Neural progenitor cell (in vitro differentiated cells): ENCODE results near the gene CC2D2A. TPM values are rescaled to one million over a fixed set of nuclear protein-coding genes. Genes with fewer than 3 reads are reported as not detected.

Source experiments
- DNase-seq: peaks from one replicate; pipeline ENCODE4 v3.0.0-alpha.2; 2016; ENCODE audit warnings: low spot score
- H2AFZ ChIP-seq: fragments of 200-600 bp; sonication (generic); replicated peaks from 2 replicates; pipeline ENCODE4 v1.6.1; 2016; ENCODE audit warnings: antibody characterized with exemption
- H3F3A ChIP-seq: fragments of 200-600 bp; sonication (generic); 2 replicates; pipeline ENCODE4 v1.6.1; 2016; ENCODE audit warnings: antibody characterized with exemption, low read depth
- H3K27ac ChIP-seq: fragments of 200-600 bp; sonication (generic); 2 replicates; pipeline ENCODE4 v1.5.1; 2016; ENCODE audit warnings: mild to moderate bottlenecking
- H3K27me3 ChIP-seq: fragments of 200-600 bp; sonication (generic); 2 replicates; pipeline ENCODE4 v1.6.1; 2016; ENCODE audit warnings: mild to moderate bottlenecking, moderate library complexity
- H3K36me3 ChIP-seq: fragments of 200-600 bp; sonication (generic); 2 replicates; pipeline ENCODE4 v1.5.1; 2016
- H3K4me1 ChIP-seq: fragments of 200-600 bp; sonication (generic); 2 replicates; pipeline ENCODE4 v1.6.1; 2016; ENCODE audit warnings: mixed run types
- H3K4me2 ChIP-seq: fragments of 200-600 bp; sonication (generic); 2 replicates; pipeline ENCODE4 v1.6.1; 2016
- H3K4me3 ChIP-seq: fragments of 200-600 bp; sonication (generic); 2 replicates; pipeline ENCODE4 v1.5.1; 2016
- H3K79me2 ChIP-seq: fragments of 200-600 bp; sonication (generic); 2 replicates; pipeline ENCODE4 v1.6.1; 2016; ENCODE audit warnings: low read depth
- H3K9ac ChIP-seq: fragments of 200-600 bp; sonication (generic); 2 replicates; pipeline ENCODE4 v1.6.1; 2016
- H3K9me3 ChIP-seq: fragments of 200-600 bp; sonication (generic); 2 replicates; pipeline ENCODE4 v1.5.1; 2016; ENCODE audit warnings: low read depth
- H4K20me1 ChIP-seq: fragments of 200-600 bp; sonication (generic); 2 replicates; pipeline ENCODE4 v1.6.1; 2016; ENCODE audit warnings: low read depth
- H3K27ac Mint-ChIP-seq: 3 replicates; pipeline ENCODE4 v1.8.0; 2021; ENCODE audit warnings: mixed read lengths
- H3K27me3 Mint-ChIP-seq: 2 replicates; pipeline ENCODE4 v1.8.0; 2022; ENCODE audit warnings: low read depth, mild to moderate bottlenecking, inconsistent platforms, moderate library complexity, mixed read lengths; ENCODE audit not compliant: insufficient read depth
- H3K36me3 Mint-ChIP-seq: 3 replicates; pipeline ENCODE4 v1.8.0; 2021; ENCODE audit warnings: mixed read lengths
- H3K4me1 Mint-ChIP-seq: 3 replicates; pipeline ENCODE4 v1.8.0; 2021; ENCODE audit warnings: mixed read lengths
- H3K4me3 Mint-ChIP-seq: 3 replicates; pipeline ENCODE4 v1.8.0; 2021; ENCODE audit warnings: mild to moderate bottlenecking, moderate library complexity, mixed read lengths
- H3K9me3 Mint-ChIP-seq: 3 replicates; pipeline ENCODE4 v1.8.0; 2020; ENCODE audit warnings: mixed read lengths
- EZH2 ChIP-seq: fragments of 200-600 bp; sonication (generic); IDR thresholded peaks from 2 replicates; pipeline ENCODE4 v1.6.1; 2017; ENCODE audit warnings: antibody characterized with exemption, mild to moderate bottlenecking, moderate library complexity
- EZH2phosphoT487 ChIP-seq: fragments of 200-600 bp; sonication (generic); IDR thresholded peaks from 2 replicates; pipeline ENCODE4 v1.6.1; 2017; ENCODE audit warnings: antibody characterized with exemption
- total RNA-seq: library from RNA; depleted of rRNA; stranded (reverse); fragments of >200 nt; gene quantifications from 2 replicates; pipeline ENCODE4 v1.2.3, GENCODE V29; 2015; ENCODE audit warnings: low replicate concordance
- TF ChIP-seq, protein P1 (sequence below): fragments of 200-600 bp; sonication (generic); IDR thresholded peaks from 2 replicates; pipeline ENCODE4 v1.5.1; 2017; ENCODE audit warnings: antibody characterized with exemption, mild to moderate bottlenecking

The CC2D2A gene
- total RNA-seq, 1 donor from 2014 or later = 40.0 TPM

DNA sequence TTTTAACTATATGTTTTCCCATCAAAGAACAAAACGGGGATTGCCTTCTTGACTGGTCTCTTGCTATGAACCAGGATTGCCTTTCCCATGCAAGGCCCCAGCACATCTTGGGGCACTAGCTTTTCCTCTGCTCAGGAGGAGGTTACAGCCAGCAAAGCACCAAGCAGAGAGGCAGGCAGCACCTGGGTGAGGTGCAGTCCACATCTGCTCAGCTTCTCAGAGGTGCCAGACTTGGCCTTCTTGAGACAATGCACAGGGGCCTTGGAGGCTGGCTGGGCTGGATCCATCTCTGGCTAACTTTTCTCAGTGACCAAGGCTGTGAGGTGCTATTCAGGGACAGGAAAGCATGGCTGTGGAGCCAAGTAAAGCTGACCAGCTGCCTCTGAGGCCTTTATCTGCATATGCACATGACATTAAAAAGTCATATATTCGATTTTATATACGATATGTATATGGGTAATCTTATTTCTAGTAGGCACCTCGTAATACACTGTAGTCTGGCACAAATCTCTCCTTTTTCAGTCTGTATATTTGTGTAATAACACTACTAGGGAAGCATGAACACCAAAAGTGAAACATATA is 86.9 kb downstream of the CC2D2A start:
- H2AFZ ChIP-seq = no peak overlapping the region
- peaks cover 7% of the 10 kb centered on the region for H3K4me1 ChIP-seq
- no peaks in the 10 kb centered on the region for H3K9me3 Mint-ChIP-seq
- H3K4me1 Mint-ChIP-seq = peaks cover 8% of the 10 kb centered on the region
- DNase-seq = no peak
- H3K27ac ChIP-seq = no peak overlapping the region
- H3K9ac ChIP-seq = no peak overlapping the region
- TF ChIP-seq EZH2phosphoT487 (no peak), EZH2 (no peak)
- TF ChIP-seq, protein P1, sequence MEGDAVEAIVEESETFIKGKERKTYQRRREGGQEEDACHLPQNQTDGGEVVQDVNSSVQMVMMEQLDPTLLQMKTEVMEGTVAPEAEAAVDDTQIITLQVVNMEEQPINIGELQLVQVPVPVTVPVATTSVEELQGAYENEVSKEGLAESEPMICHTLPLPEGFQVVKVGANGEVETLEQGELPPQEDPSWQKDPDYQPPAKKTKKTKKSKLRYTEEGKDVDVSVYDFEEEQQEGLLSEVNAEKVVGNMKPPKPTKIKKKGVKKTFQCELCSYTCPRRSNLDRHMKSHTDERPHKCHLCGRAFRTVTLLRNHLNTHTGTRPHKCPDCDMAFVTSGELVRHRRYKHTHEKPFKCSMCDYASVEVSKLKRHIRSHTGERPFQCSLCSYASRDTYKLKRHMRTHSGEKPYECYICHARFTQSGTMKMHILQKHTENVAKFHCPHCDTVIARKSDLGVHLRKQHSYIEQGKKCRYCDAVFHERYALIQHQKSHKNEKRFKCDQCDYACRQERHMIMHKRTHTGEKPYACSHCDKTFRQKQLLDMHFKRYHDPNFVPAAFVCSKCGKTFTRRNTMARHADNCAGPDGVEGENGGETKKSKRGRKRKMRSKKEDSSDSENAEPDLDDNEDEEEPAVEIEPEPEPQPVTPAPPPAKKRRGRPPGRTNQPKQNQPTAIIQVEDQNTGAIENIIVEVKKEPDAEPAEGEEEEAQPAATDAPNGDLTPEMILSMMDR = no peak
- no peaks in the 10 kb centered on the region for H3K27me3 Mint-ChIP-seq
- no peaks in the 10 kb centered on the region for H3K36me3 ChIP-seq
- no peak overlapping the region for H3K4me2 ChIP-seq
- peaks cover 25% of the 10 kb centered on the region for H3K36me3 Mint-ChIP-seq
- no peak overlapping the region for H3K4me3 ChIP-seq
- H3K27me3 ChIP-seq = no peaks in the 10 kb centered on the region
- no peaks in the 10 kb centered on the region for H3K79me2 ChIP-seq
- no peak overlapping the region for H3K27ac Mint-ChIP-seq
- no peaks in the 10 kb centered on the region for H3K9me3 ChIP-seq
- H4K20me1 ChIP-seq = no peaks in the 10 kb centered on the region
- H3F3A ChIP-seq = no peaks in the 10 kb centered on the region
- no peak overlapping the region for H3K4me3 Mint-ChIP-seq

DNA sequence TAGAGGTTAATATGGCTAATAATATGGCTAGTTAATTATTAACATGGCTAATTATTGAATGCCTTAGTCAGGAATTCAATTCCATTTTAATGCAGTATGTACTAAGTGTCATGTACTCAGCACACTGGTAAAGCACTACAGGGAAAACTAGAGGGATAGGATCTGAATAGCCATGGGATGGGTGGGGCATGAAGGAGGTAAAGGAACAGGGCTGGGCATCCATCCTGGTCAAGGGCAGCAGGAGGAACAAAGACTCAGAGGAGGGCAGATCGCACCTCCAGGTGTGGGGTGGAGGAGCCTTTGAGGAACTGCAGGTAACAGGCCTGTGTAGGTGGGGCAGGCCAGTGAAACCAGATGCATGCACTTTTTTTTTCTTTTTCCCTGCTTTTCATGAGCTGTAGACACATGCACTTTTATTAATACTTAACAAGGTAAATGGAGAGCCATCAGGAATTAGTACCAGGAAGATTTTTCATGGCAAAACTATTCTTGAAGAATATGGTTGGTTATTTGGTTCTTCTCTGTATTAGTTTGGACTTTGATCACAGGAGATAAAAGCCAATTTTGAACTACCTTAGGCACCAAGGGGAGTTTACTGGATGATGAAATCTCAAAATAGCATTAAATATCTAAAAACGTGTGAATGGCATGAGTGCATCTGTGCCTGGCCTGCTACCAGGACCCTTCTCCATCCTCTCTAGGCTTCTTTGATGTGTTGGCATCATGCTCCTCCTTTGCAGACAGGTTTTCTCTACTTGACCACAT is 88.3 kb downstream of the CC2D2A start:
- Mint-ChIP-seq H3K4me1 (peaks cover 10% of the 10 kb centered on the region), H3K36me3 (peaks cover 28% of the 10 kb centered on the region), H3K4me3 (no peak overlapping the region), H3K27me3 (no peaks in the 10 kb centered on the region), H3K9me3 (no peaks in the 10 kb centered on the region), H3K27ac (no peak overlapping the region)
- Histone ChIP-seq H3K4me1 (peaks cover 7% of the 10 kb centered on the region), H3K4me2 (no peak overlapping the region), H2AFZ (no peak overlapping the region), H3F3A (no peaks in the 10 kb centered on the region), H3K27ac (no peak overlapping the region), H3K9ac (no peak overlapping the region), H4K20me1 (no peaks in the 10 kb centered on the region), H3K27me3 (no peaks in the 10 kb centered on the region), H3K9me3 (no peaks in the 10 kb centered on the region), H3K4me3 (no peak overlapping the region), H3K79me2 (no peaks in the 10 kb centered on the region), H3K36me3 (no peaks in the 10 kb centered on the region)
- no peak for TF ChIP-seq EZH2phosphoT487
- TF ChIP-seq EZH2 = no peak
- TF ChIP-seq, protein P1 = no peak
- no peak for DNase-seq

DNA sequence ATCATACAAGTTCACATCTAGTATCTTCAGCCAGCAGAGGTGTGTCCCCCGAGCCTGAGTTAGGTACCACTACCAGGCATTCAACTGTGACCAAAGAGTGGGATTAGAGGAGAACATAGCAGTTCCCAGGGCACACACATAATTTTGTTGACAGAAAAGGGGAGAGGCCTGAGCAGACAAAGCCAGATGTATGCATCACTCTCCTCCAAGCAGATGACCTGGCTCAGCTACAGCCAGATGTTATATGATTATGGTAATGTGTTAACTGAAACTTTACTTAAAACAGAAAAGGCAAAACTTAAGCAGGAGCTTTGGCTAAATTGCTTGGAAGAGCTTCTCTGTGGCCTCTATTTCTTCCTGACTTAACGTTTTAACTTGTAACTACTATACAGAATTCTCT is 88.9 kb downstream of the CC2D2A start:
- no peaks in the 10 kb centered on the region for H3K27me3 ChIP-seq
- H3K36me3 ChIP-seq = no peaks in the 10 kb centered on the region
- H3K4me1 ChIP-seq = peaks cover 7% of the 10 kb centered on the region
- no peaks in the 10 kb centered on the region for H3F3A ChIP-seq
- Mint-ChIP-seq H3K36me3 (peaks cover 28% of the 10 kb centered on the region), H3K9me3 (no peaks in the 10 kb centered on the region), H3K27me3 (no peaks in the 10 kb centered on the region), H3K4me3 (no peak overlapping the region), H3K4me1 (peaks cover 10% of the 10 kb centered on the region), H3K27ac (no peak overlapping the region)
- H4K20me1 ChIP-seq = no peaks in the 10 kb centered on the region
- no peak overlapping the region for H3K4me2 ChIP-seq
- H3K9me3 ChIP-seq = no peaks in the 10 kb centered on the region
- no peak for DNase-seq
- no peaks in the 10 kb centered on the region for H3K79me2 ChIP-seq
- TF ChIP-seq EZH2 = no peak
- no peak for TF ChIP-seq EZH2phosphoT487
- TF ChIP-seq, protein P1 = no peak
- no peak overlapping the region for H3K9ac ChIP-seq
- no peak overlapping the region for H3K4me3 ChIP-seq
- no peak overlapping the region for H2AFZ ChIP-seq
- no peak overlapping the region for H3K27ac ChIP-seq
